A549 treated with RU486 at 1 μM for 4 hours (cell line): ENCODE data around the gene TFAP2D. TPM values are rescaled to one million over a fixed set of nuclear protein-coding genes. Genes with fewer than 3 reads are reported as not detected.

Experiments used
- total RNA-seq: library from RNA; stranded (reverse); fragments of 200-300 nt; extraction: Qiagen RNA extraction; gene quantifications from 5 replicates; pipeline ENCODE4 v1.2.3, GENCODE V29; 2022; ENCODE audit warnings: low read depth

Gene TFAP2D
- not detected in 5 replicates for total RNA-seq

GRCh38 chr6:50713226-50713625, at the start of gene TFAP2D:
TFAP2D (plus strand) TSS chr6:50713526; CDS start chr6:50714056, 530 bp downstream.

DNA sequence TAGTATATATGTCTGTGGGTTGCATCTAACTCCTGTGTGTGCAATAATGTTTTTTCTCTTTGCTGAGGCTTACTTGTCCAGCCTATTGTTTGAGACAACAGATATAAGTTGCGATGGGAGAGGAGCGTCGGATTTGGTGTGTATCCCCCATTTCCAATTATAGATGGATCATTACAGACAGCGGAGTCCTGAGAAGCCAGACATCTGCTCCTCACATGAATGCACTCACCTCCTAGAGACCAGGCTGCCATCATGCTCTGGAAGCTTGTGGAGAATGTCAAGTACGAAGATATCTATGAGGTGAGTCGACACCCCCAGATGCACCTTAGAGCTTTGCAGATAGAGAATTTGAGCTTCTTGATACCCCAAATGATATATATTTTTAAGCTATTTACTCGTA, 105.3 kb downstream of the TFAP2D start, which contains the start of gene TFAP2B:
Gene TFAP2B (plus strand): TSS at position 199 of the 400 bp plus-strand sequence. CDS start 21 bp downstream, at position 220.

Other genes with a start within 250 kb of the TFAP2D start
- not detected in 5 replicates for gene TFAP2B, start 105.3 kb downstream of the TFAP2D start, total RNA-seq